ENCODE results near the gene MYLK. TPM values are rescaled to one million over a fixed set of nuclear protein-coding genes. Genes with fewer than 3 reads are reported as not detected.

MYLK gene
- total RNA-seq, 1 experiment from 2014 or later, result 23.0 TPM

DNA sequence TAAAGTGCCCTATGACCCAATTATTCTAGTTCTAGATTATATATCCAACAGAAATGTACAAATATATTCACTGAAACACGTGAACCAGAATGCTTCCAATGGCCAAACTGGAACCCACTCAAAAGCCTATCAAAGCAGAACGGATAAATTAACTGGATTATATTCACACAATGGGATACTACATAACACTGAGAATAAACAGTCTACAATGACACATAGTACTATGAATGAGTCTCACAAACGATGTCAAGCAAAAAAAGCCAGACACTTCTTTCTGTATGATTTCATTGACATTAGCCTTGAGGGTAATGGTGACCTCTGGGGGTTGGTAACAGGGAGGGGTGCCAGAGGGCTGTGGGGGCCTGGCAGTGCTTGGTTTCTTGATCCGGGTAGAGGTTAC is 248.4 kb downstream of the MYLK start:
- H3K36me3 ChIP-seq (ENCODE audit: control insufficient read depth, insufficient read depth, low read length), result no peaks in the 10 kb centered on the region
- BruUV-seq (replicated peaks), result no TSS peak
- no peaks in the 10 kb centered on the region for H3K27me3 ChIP-seq (replicated peaks; ENCODE audit: control insufficient read depth, insufficient read depth, low read length)
- no peak for DNase-seq
- H3K4me1 ChIP-seq, result peaks cover 22% of the 10 kb centered on the region
- no peaks in the 10 kb centered on the region for H3K27me3 Mint-ChIP-seq (ENCODE audit: insufficient read depth, unreplicated experiment)
- POLR2A ChIA-PET, result no interaction called here
- H3K27ac Mint-ChIP-seq (ENCODE audit: unreplicated experiment), result no peak overlapping the region
- H3K9me3 Mint-ChIP-seq (ENCODE audit: unreplicated experiment), result no peaks in the 10 kb centered on the region
- H3K4me3 ChIP-seq (ENCODE audit: low read depth, low read length), result no peak overlapping the region
- TF ChIP-seq, protein P1, sequence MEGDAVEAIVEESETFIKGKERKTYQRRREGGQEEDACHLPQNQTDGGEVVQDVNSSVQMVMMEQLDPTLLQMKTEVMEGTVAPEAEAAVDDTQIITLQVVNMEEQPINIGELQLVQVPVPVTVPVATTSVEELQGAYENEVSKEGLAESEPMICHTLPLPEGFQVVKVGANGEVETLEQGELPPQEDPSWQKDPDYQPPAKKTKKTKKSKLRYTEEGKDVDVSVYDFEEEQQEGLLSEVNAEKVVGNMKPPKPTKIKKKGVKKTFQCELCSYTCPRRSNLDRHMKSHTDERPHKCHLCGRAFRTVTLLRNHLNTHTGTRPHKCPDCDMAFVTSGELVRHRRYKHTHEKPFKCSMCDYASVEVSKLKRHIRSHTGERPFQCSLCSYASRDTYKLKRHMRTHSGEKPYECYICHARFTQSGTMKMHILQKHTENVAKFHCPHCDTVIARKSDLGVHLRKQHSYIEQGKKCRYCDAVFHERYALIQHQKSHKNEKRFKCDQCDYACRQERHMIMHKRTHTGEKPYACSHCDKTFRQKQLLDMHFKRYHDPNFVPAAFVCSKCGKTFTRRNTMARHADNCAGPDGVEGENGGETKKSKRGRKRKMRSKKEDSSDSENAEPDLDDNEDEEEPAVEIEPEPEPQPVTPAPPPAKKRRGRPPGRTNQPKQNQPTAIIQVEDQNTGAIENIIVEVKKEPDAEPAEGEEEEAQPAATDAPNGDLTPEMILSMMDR (IDR thresholded peaks at IDR 0.05; ENCODE audit: insufficient read depth in 1 of 2, low read depth in 1 of 2, low read length in 1 of 2, severe bottlenecking in 1 of 2, unreplicated experiment in 1 of 2), result no peak
- H3K9me3 ChIP-seq, result no peaks in the 10 kb centered on the region
- H3K4me1 Mint-ChIP-seq (ENCODE audit: low read depth, unreplicated experiment), result peaks cover 11% of the 10 kb centered on the region
- intact Hi-C loops (cut with micrococcal nuclease; ENCODE audit: unreplicated experiment), result no loop called here
- no peak overlapping the region for H3K4me3 Mint-ChIP-seq (ENCODE audit: unreplicated experiment)
- H3K36me3 Mint-ChIP-seq (ENCODE audit: insufficient read depth, unreplicated experiment), result no peaks in the 10 kb centered on the region
- CTCF ChIA-PET, result no interaction called here

DNA sequence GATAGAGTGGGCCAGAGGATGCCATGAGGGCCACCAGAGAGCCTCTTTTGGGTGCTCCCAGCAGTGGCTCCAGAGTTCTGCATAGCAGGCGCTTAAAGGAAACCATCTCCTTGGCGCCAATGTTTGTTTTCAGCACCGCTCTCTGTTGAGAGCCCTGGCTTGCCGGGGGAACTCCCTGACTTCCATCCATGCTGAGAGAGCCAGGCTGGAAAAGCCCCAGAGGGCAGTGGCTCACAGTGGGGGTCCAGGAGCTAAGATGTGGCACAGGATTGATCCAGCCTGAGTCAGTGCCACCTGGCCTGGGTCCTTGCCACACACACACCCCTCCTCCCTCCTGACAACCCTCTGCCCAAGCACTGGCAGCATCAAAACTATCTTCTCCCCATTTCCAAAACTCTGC is 248.9 kb downstream of the MYLK start:
- H3K4me3 ChIP-seq (ENCODE audit: low read depth, low read length), result no peak overlapping the region
- no peak overlapping the region for H3K27ac Mint-ChIP-seq (ENCODE audit: unreplicated experiment)
- H3K9me3 ChIP-seq, result no peaks in the 10 kb centered on the region
- H3K36me3 Mint-ChIP-seq (ENCODE audit: insufficient read depth, unreplicated experiment), result no peaks in the 10 kb centered on the region
- no peak for DNase-seq
- BruUV-seq (replicated peaks), result no TSS peak
- H3K4me3 Mint-ChIP-seq (ENCODE audit: unreplicated experiment), result no peak overlapping the region
- intact Hi-C loops (cut with micrococcal nuclease; ENCODE audit: unreplicated experiment), result no loop called here
- H3K36me3 ChIP-seq (ENCODE audit: control insufficient read depth, insufficient read depth, low read length), result no peaks in the 10 kb centered on the region
- TF ChIP-seq, protein P1 (IDR thresholded peaks at IDR 0.05; ENCODE audit: insufficient read depth in 1 of 2, low read depth in 1 of 2, low read length in 1 of 2, severe bottlenecking in 1 of 2, unreplicated experiment in 1 of 2), result no peak
- H3K27me3 Mint-ChIP-seq (ENCODE audit: insufficient read depth, unreplicated experiment), result no peaks in the 10 kb centered on the region
- POLR2A ChIA-PET, result no interaction called here
- H3K9me3 Mint-ChIP-seq (ENCODE audit: unreplicated experiment), result no peaks in the 10 kb centered on the region
- peaks cover 22% of the 10 kb centered on the region for H3K4me1 ChIP-seq
- H3K27me3 ChIP-seq (replicated peaks; ENCODE audit: control insufficient read depth, insufficient read depth, low read length), result no peaks in the 10 kb centered on the region
- peaks cover 11% of the 10 kb centered on the region for H3K4me1 Mint-ChIP-seq (ENCODE audit: low read depth, unreplicated experiment)
- CTCF ChIA-PET, result no interaction called here

DNA sequence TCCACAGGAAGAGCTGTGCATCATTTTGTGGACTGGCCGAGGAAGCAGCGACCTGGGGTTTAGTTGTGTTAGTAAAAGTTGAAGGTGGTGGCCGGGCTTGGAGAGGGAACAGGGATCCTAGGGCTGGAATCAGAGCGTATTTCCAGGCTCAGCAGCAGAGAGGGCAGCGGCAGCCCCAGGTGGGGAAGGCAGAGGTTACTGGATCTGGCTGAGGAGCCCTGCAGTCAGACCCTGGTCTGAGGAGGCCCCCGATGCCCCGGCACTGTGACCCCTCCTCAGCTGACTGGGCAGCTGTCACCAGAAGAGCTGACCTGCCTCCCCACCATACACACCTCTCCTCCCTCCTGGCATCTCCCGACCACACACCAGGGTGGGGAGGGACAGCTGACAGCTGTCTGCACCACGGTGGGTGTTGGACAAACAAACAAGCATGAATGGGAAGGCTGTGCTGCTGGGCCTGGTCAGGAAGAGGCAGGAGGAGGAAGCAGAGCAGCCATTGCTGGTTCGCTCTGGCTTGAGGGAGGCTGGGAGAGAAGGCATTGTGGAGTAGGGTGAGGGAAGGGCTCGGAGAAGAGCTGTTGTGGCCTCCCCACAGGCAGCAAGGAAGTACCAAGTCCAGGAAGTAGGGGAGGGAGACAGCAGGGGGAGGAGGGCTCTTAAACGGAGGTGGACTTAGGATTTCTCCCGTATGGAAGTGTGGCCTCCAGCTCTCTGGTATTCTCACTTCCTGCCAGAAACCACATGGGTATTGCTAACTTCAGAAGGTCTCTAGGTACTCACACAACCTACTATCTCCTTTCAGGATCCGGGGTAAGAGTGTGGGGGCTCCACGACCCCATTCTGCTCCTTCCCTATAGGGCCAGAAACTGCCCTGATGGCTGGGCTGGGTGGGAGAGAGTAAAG is 249.7 kb downstream of the MYLK start:
- BruUV-seq (replicated peaks), result no TSS peak
- no peaks in the 10 kb centered on the region for H3K36me3 Mint-ChIP-seq (ENCODE audit: insufficient read depth, unreplicated experiment)
- peaks cover 11% of the 10 kb centered on the region for H3K4me1 Mint-ChIP-seq (ENCODE audit: low read depth, unreplicated experiment)
- intact Hi-C loops (cut with micrococcal nuclease; ENCODE audit: unreplicated experiment), result no loop called here
- POLR2A ChIA-PET, result no interaction called here
- no peak for DNase-seq
- no peaks in the 10 kb centered on the region for H3K27me3 Mint-ChIP-seq (ENCODE audit: insufficient read depth, unreplicated experiment)
- no peak overlapping the region for H3K4me3 ChIP-seq (ENCODE audit: low read depth, low read length)
- H3K27ac Mint-ChIP-seq (ENCODE audit: unreplicated experiment), result peak overlapping the region; percentile 66
- no peak overlapping the region for H3K4me3 Mint-ChIP-seq (ENCODE audit: unreplicated experiment)
- CTCF ChIA-PET, result interaction anchor here (1.1 kb wide), 1 partner anchor 28 kb away, joined by 3 read pairs; no protein-coding TSS in a partner anchor
- H3K36me3 ChIP-seq (ENCODE audit: control insufficient read depth, insufficient read depth, low read length), result no peaks in the 10 kb centered on the region
- H3K9me3 Mint-ChIP-seq (ENCODE audit: unreplicated experiment), result no peaks in the 10 kb centered on the region
- no peaks in the 10 kb centered on the region for H3K27me3 ChIP-seq (replicated peaks; ENCODE audit: control insufficient read depth, insufficient read depth, low read length)
- H3K9me3 ChIP-seq, result no peaks in the 10 kb centered on the region
- TF ChIP-seq, protein P1 (IDR thresholded peaks at IDR 0.05; ENCODE audit: insufficient read depth in 1 of 2, low read depth in 1 of 2, low read length in 1 of 2, severe bottlenecking in 1 of 2, unreplicated experiment in 1 of 2), result no peak
- H3K4me1 ChIP-seq, result peaks cover 22% of the 10 kb centered on the region

Measured in Caco-2 (cell line).